HG03060 (cell line): ENCODE results near the gene TMEM221.

Experiments
- ATAC-seq: cut with Tn5 transposase; IDR thresholded peaks from one replicate; pipeline ENCODE4 v1.9.1; 2021; ENCODE audit warnings: low read depth, moderate number of reproducible peaks; ENCODE audit not compliant: unreplicated experiment

The TMEM221 gene

DNA sequence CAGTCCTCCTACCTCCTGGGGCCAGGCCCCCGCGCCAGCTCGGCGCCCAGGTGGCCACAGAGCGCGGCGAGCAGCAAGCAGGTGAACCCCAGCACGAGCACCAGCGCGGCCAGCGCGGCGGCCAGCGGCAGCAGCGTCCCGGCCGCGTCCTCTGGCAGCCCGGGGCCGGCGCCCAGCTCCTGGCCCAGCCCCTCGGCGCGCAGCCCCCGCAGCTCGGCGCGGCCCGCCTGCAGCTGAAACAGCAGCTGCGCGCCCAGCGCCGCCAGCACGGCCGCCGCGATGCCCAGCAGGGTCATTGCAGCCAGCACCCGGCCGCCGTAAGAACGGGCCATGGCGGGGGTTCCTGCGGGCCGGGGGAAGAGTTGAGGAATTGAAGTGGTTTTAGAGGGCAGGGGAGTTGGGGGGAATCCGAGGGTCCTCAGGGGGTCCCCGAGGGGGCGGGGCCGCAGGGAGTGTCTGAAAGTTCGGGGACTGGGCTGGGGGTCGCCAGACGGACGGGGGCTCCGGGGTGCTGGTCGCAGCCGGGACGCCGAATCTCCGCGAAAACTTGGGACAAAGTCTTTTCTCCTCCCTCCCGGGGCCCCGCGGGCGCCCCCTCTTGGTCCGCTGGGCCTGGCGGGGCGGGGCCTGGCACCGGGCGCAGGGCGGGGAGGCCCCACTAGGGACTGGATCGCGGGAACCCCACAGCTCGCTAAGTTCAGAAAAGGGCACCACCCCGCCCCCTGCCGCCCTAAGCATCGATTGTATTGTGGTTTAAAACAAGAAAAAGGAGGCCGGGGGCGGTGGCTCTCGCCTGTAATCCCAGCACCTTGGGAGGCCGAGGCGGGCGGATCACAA, at the start of gene TMEM221:
TMEM221 (minus strand) TSS at position 538 of the 837 bp plus-strand sequence; CDS start at position 332, 206 bp downstream.
- ATAC-seq = no peak

DNA sequence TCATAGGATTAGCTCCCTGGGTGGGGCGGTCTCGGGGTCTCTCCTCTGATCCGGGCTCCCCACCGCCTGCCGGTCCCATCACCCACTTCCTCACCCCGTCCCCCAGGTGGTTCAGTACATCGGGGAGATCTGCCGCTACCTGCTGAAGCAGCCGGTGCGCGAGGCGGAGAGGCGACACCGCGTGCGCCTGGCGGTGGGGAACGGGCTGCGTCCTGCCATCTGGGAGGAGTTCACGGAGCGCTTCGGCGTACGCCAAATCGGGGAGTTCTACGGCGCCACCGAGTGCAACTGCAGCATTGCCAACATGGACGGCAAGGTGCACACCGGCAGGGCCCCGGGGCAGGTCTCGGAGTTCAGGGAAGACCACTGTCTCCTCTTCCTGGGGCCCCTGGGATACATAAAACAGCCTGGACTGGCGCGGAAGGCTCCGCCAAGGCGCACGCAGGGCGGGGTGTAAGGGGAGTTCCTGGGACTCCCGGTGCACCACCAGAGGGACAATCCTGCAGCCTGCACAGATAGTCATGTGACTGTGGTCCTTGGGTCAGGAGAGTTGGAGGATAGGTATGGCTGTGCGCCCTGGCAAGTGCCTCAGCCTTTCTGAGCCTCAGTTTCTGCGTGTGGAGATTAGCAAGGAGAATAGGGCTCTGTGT, 48.8 kb upstream of the TMEM221 start:
- no peak for ATAC-seq

DNA sequence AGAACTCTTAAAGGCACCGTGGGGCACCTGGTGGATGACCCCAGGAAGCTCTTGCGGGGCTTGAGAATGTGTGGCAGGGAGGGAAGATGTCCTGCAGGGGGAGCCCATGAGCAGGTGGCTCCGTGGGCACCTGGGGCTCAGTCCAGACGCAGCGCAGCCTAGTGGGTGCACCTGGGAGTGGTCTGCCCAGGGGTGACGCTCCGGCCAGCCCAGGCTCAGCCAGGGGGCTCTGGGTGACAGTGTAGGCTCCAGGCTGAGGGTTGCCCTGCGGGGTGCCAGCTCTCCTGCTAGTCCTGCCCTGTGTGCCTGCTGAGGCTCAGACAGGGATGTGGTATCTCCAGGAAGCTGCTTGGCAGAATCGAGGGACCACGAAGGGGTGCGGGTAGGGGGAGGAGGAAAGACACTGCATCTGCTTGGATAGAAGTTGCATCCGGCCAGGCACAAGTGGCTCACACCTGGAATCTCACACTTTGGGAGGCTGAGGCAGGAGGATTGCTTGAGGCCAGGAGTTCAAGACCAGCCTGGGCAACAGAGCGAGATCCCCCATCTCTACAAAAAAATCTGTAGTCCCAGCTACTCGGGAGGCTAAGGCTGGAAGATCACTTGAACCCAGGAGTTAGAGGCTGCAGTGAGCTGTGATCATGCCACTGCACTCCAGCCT, 48.0 kb upstream of the TMEM221 start:
- no peak for ATAC-seq

DNA sequence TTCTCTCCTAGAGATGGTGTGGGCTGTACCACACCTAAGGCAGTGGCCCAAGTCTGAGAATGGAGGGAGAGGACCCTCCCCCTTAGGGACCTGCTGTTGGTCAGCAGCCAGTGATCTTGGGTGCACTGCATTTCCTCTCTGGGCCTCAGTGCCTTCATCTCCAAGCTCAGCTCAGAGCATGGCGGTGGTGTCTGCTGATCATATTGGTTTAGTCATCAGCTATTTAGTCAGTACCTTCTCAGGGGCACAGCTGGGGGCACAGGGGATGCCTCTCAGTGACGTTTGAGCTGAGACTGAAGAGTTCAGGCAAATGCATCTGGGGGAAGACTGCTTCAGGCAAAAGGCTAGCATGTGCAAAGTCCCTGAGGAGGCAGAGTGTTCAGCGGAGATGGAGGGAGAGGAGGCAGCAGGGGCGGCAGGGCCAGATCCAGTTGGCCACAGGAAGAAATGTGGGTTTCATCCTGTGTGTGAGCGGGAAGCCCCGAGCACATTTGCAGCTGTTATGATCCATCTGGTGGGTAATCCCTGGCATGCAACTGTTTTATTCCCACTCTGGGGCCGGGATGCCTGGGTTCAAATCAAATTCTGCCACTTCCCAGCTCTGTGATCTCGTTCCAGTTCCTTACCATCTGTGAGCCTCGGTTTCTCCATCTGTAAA, 47.3 kb upstream of the TMEM221 start:
- no peak for ATAC-seq

DNA sequence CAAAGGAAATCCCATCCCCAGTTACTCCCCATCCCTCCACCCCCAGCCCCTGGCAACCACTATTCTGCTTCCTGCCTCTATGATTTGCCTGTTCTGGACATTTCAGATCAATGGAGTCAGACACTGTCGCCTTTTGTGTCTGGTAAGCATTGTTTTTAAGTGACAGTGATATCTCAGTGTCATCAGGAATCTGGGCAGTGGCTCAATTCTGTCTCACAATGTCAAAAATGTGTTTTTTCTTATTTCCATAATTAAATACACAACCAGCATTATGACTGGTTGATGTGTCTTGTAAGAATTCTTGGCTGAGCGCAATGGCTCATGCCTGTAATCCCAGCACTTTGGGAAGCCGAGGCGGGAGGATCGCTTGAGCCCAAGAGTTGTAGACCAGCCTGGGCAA, 42.8 kb upstream of the TMEM221 start:
- ATAC-seq = no peak

DNA sequence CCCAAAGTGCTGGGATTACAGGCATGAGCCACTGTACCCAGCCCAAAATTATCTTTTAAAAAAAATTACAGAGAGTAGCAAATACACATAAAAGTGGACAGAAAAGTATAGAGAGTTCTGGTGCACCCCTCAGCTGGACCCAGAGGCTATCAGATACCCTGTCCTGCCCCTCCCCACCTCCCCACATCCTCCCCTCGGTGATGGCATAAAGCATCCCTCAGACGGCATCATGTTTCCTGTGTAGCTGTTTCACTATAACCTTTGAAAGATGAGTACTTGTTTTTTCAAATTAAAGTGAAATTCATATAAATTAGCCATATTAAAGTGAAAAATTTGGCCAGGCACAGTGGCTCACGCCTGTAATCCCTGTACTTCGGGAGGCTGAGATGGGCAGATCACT, 41.9 kb upstream of the TMEM221 start:
- ATAC-seq = no peak

DNA sequence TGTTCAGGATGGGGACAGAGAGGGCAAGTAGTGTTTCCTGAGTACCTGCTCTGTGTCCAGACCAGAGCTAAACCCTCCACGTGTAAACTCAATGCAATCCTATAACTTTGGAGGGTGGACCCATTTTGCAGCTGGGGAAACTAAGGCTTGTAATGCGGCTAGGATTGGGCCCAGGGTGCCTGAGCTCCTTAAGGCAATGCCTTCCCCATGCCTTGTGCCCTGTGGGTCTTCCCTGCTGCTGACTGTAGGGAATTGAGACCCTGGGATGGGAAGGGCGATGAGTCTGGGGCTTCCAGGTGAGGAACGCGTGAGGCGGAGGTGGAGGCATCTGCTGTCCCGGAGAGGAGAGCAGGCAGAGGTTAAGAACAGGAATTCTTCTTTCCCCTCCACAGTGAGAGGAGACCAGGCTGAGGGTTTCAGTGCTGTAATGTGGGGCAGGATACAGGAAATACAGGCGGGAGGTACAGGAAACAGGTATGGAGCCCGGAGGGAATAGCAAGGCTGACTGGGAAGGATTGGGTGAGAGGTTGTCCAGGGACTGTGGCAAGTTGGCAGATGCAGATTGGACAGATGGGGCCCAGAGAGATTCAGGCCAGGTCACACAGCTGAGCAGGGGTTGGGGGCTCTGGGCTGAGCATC, 41.0 kb upstream of the TMEM221 start:
- ATAC-seq = no peak

DNA sequence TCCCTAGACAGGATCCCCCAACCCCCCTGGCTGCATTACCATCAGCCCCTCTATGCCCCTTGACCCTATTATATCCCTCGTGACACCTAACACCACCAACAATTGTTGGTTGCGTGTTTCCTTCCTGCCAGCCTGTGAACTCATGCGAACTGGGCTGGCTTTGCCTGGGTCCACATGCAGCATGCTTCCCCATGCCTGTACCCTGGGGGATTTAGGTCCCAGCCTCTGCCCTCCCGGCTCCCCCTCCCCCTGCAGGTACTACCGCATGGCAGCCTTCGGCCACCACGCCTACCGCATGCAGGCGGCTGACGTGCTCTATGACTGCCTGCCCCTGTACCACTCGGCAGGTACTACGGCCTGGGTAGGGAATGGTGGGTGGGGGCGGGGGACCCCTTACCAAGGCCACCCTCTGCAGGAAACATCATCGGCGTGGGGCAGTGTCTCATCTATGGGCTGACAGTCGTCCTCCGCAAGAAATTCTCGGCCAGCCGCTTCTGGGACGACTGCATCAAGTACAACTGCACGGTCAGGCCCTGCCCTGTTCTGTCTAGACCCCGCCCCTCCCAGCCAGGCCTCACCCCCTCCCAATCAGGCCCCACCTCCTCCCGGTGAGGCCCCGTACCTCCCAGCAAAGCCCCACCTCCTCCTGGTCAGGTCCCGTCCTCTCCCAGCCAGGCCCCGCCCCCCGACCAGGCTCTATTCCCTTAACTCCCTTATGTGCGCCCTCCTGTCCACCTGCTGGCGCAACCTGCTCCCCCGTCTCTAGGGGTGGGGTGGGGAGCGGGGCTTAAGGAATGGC, 40.3 kb upstream of the TMEM221 start:
- no peak for ATAC-seq

DNA sequence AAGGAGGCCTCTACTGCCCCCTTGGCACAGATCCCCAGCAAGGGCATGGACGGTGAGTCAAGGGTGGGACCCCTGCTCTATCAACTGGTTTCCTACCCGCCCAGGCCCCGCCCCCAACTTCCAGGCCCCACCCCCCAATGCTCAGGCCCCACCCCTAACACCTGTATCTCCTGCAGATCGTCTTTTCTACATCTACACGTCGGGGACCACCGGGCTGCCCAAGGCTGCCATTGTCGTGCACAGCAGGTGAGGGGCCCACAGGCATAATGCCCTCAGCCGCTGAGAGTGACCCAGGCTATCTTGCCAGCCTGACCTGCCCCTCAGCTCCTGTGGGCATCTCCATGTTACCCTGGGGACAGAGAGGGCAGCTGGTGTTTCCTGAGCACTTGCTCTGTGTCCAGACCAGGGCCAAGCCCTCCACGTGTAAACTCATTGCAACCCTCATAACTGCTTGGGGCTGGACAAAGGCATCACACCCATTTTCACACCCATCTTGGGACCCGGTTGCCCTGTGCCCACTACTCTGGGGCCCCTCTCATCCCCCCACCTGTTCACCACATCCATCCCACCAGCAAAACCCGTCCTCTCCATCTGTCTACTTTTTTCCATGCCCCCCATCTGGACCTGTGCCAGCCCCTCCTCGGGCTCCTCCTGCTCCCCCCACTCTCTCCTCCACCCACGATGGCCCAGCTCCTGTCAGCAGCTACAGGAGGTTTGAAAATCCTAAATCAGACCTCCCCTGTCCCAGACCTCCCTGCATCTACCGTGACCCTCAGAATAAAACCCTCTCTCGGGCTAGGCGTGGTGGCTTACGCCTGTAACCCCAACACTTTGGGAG, 39.0 kb upstream of the TMEM221 start:
- no peak for ATAC-seq

DNA sequence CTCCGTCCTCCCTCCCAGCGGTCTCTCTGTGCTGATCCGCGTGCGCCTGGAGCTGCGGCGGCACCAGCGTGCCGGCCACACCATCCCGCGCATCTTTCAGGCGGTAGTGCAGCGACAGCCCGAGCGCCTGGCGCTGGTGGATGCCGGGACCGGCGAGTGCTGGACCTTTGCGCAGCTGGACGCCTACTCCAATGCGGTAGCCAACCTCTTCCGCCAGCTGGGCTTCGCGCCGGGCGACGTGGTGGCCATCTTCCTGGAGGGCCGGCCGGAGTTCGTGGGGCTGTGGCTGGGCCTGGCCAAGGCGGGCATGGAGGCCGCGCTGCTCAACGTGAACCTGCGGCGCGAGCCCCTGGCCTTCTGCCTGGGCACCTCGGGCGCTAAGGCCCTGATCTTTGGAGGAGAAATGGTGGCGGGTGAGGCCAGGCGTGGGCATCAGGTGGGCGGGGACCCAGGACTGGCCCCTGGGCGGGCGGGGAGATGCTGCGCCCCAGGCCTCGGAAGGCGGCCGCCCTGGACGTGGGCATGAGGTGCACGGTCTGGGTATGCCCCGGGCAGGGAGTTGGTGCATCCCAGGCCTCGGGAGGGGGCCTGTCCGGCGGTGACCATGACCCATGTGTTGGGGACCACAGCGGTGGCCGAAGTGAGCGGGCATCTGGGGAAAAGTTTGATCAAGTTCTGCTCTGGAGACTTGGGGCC, 38.2 kb upstream of the TMEM221 start:
- ATAC-seq = no peak

DNA sequence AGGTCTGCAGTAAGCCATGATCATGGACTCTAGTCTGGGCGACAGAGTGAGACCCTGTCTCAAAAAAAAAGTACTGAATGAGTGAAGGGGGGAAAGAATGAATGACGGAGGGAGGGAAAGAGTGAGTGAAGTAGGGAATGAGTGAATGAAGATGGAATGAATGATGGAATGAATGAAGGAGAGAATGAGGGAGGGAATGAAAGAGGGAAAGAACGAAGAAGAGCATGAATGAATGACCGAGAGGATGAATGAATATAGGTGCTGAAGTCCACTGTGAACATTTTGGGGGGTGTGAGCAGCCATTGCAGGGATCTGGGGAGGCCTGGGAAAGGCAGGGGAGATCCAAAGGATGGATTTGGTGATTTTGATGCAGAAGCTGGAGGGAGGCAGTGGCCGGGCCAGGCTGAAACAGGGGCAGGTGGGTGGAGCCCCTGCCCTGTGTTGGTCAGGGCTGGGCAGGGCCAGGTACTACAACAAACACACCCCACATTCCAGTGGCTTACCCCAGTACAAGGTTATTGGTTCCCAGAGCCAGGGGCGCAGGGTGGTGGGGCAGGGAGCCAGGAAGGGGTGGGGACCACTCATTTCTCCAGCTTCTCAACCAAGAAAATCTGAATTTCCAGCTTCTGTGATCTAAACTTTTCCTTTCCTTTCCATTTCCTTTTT, 36.2 kb upstream of the TMEM221 start:
- ATAC-seq = no peak

DNA sequence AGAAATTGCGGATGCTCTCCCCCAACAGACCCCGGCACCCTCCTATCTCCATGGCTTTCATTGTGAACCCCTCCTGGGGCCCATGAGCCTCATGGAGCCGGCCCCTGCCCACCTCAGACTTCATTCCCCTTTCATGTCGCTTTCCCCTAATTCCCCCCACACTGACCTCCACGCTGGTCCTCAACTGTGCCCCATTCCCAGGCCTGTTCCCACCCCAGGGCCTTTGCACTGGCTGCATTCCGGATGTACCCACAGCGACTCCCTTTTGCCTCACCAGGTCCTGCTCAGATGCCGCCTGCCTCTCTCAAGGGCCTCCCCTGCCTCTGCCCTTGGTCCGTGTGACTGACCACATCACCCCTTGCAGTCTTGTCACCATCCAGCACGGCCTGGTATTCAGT, 35.1 kb upstream of the TMEM221 start:
- no peak for ATAC-seq

DNA sequence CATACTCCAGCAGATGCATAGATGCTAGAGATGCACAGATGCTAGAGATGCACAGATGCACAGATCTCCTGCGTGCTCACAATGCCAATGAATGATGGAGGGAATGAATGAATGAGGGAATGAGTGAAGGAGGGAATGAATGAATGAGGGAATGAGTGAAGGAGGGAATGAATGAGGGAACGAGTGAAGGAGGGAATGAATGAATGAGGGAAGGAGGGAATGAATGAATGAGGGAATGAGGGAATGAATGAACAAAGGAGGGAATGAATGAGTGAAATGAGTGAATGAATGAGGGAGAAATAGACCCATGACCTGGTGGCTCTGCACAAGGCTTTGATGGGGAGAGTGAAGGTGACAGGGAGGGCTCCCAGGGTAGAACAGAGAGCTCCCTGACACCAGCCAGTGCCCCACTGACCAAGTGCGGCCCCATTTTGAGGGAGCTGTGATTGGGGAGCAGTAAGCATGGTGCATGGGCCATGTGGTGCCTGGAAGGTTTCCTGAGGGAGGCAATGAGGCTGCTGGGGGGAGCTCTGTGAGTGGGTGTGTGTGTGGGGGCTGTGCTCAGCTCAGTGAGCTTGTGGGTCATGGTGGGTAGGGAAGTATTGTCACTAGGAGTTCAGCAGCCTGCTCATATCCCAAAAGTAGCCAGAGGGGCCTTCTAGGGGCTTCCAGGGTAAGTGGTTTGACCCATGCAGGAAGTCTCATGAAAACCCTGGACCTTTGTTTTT, 34.6 kb upstream of the TMEM221 start:
- ATAC-seq = no peak

DNA sequence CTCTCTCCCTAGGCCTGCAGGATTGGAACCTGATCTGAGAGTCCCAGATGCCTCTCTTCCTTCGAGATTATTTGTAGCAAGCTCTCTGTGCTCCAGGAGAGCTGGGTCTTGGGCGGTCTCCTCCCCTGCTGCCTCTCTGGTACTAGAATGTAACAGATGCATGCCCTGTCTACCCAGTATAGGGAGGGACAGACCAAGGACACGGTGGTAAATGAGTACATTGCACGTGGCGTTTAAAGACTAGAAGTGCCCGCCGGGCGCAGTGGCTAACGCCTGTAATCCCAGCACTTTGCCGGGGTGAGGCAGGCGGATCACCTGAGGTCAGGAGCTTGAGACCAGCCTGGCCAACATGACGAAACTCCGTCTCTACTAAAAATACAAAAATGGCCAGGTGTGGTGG, 33.5 kb upstream of the TMEM221 start:
- no peak for ATAC-seq

DNA sequence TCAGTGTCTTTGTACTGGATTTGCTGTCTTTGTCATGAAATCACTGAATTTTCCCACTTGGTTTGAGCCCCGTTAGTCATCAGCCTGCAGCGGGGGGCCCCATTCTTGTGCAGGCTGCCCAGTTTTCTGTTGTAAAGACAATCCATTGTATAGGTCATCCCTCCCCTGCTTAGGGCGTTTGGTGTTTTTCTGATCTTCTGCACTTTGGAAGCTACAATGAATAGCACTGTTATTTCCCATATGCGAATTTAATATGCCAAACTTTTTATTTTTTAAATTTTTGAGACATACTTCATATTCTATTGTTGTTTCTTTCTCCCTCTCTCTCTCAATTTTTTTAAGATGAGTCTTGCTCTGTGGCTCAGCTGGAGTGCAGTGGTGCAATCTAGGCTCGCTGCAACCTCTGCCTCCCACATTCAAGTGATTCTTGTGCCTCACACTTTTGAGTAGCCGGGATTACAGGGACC, 30.9 kb upstream of the TMEM221 start:
- ATAC-seq = no peak

DNA sequence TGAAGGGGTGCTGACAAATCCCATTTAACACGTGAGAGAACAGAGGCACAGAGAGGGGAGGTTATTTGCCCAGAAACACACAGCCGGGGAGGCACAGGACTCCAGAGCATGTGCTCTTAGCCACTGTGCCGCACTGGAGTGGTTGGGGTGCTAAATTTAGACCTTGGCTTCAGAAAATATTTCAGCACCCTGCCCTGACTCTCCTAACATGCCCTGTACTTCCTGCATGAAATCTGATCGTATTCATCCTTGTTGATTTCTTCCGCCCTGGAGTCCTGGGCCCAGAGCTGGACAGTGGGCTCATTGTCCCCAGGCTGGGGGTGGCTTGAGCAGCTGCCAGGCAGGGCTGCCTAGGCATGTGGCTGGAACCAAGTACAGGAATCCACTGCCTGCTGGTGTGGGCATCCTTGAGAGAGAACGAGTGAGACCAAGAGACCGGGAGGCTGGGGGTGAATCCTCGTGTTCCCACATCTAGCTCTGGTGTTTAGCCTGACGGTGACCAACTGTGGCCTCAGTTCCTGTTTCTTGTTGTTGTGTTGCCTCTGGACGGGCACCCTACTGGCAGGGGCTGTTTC, 27.2 kb upstream of the TMEM221 start:
- no peak for ATAC-seq
